Lung (tissue), 12 donors: ENCODE measurements around the gene RAP1GDS1. TPM values are rescaled to one million over a fixed set of nuclear protein-coding genes. Genes with fewer than 3 reads are reported as not detected.

ENCODE experiments used
- ATAC-seq: fragments of 200-7000 bp; cut with Tn5 transposase; one replicate; pipeline ENCODE4 v1.9.1; 2020; ENCODE audit warnings: moderate number of reproducible peaks; ENCODE audit not compliant: insufficient read depth, low FRiP score
- DNase-seq, 3 donors: peaks; one replicate each; pipeline ENCODE4 v3.0.0-alpha.2; 2013 to 2017
- H3K27ac ChIP-seq, 2 donors: one replicate each; pipeline ENCODE4 v1.5.1; 2013; ENCODE audit warnings: mild to moderate bottlenecking in 2 of 2, moderate library complexity in 2 of 2, control low read depth in 1 of 2, inconsistent platforms in 1 of 2, low read depth in 1 of 2, low read length in 1 of 2
- H3K27me3 ChIP-seq, 3 donors: one replicate each; pipeline ENCODE4 v1.5.1; 2013; ENCODE audit warnings: low read length in 2 of 3; ENCODE audit not compliant: control insufficient read depth in 3 of 3, insufficient read depth in 3 of 3
- H3K36me3 ChIP-seq, 4 donors: one replicate each; pipeline ENCODE4 v1.5.1; 2013; ENCODE audit warnings: low read length in 4 of 4, mild to moderate bottlenecking in 1 of 4, moderate library complexity in 1 of 4; ENCODE audit not compliant: control insufficient read depth in 4 of 4, insufficient read depth in 4 of 4
- H3K4me1 ChIP-seq, 5 donors: one replicate each; pipeline ENCODE4 v1.5.1; 2013; ENCODE audit warnings: low read length in 5 of 5, mild to moderate bottlenecking in 2 of 5, moderate library complexity in 1 of 5; ENCODE audit not compliant: control insufficient read depth in 5 of 5, insufficient read depth in 5 of 5
- H3K4me3 ChIP-seq: one replicate; pipeline ENCODE4 v1.5.1; 2013; ENCODE audit warnings: mild to moderate bottlenecking, control low read depth, moderate library complexity
- H3K9ac ChIP-seq, 2 donors: one replicate each; pipeline ENCODE4 v1.5.1; 2013; ENCODE audit warnings: low read length in 2 of 2, control low read depth in 1 of 2; ENCODE audit not compliant: insufficient read depth in 1 of 2
- H3K9me3 ChIP-seq, 4 donors: one replicate each; pipeline ENCODE4 v1.5.1; 2013; ENCODE audit warnings: low read length in 3 of 4, mild to moderate bottlenecking in 1 of 4, moderate library complexity in 1 of 4; ENCODE audit not compliant: control insufficient read depth in 4 of 4, insufficient read depth in 3 of 4
- WGBS, 2 donors: extraction: QIAGEN DNeasy Blood & Tissue Kit; methylation state at CpG; one replicate each; pipeline ENCODE4 v1.1.7; 2013; 5-methylcytosine and 5-hydroxymethylcytosine counted together
- polyA plus RNA-seq, 2 donors: library from polyadenylated mRNA; stranded (reverse); fragments of 200-250 nt; gene quantifications; one replicate each; pipeline ENCODE4 v1.2.1, GENCODE V29; 2013
- total RNA-seq, 2 donors: library from RNA; depleted of rRNA in 1 of 2; stranded (reverse); fragments of >200 nt in 1 of 2; gene quantifications; one replicate each; pipeline ENCODE4 v1.2.1, GENCODE V29; 2014 to 2021
- TF ChIP-seq, protein P1 (sequence below): IDR thresholded peaks from 2 replicates; pipeline ENCODE4 v1.5.1; 2012; ENCODE audit warnings: mild to moderate bottlenecking; ENCODE audit errors: control extremely low read depth, extremely low read depth
- donor health status: control.
- donor health status: control.
- donor health status: Bipolar disorder and iron deficiency.
- donor health status: healthy.
- donor health status: DM: yes; HTN: yes; CAD: no.

RAP1GDS1 gene
- total and polyA plus RNA-seq, 4 donors = 12.3 to 41.6 (median 26.5) TPM

DNA sequence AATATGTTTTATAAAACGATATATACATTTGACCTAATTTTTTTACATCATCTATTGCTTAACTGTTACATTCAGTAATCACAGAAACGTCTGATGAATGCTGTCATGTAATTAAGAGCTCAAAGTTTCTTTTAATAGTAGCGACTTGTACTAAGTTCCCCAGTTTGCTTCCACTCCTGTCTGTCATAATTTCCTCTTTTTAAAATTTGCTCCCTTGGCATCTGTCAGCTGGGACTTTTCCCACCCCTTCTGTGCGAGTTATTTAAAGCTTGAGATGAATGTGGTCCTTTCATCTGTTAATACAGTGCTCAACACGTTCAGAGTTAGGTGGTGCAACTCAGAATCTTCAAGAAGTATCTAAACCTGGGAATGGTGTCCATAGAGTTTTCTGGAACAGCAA, 1.2 kb downstream of the RAP1GDS1 start:
- H3K4me3 ChIP-seq = no peak overlapping the region
- DNase-seq (peak in 1 of 3 donors; percentile 22), ATAC-seq (no peak)
- 1 to 9% methylated on average over 5 of the region's 5 CpGs for WGBS, 2 donors
- TF ChIP-seq, protein P1, sequence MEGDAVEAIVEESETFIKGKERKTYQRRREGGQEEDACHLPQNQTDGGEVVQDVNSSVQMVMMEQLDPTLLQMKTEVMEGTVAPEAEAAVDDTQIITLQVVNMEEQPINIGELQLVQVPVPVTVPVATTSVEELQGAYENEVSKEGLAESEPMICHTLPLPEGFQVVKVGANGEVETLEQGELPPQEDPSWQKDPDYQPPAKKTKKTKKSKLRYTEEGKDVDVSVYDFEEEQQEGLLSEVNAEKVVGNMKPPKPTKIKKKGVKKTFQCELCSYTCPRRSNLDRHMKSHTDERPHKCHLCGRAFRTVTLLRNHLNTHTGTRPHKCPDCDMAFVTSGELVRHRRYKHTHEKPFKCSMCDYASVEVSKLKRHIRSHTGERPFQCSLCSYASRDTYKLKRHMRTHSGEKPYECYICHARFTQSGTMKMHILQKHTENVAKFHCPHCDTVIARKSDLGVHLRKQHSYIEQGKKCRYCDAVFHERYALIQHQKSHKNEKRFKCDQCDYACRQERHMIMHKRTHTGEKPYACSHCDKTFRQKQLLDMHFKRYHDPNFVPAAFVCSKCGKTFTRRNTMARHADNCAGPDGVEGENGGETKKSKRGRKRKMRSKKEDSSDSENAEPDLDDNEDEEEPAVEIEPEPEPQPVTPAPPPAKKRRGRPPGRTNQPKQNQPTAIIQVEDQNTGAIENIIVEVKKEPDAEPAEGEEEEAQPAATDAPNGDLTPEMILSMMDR = no peak
- H3K27ac ChIP-seq = peak overlapping the region in 1 of 2 donors; percentile 89
- peaks cover 0 to 17% (median 9%) of the 10 kb centered on the region in 5 donors for H3K4me1 ChIP-seq
- H3K27me3 ChIP-seq = no peaks in the 10 kb centered on the region
- no peaks in the 10 kb centered on the region for H3K9me3 ChIP-seq
- H3K36me3 ChIP-seq = peaks cover 0 to 2% (median 0%) of the 10 kb centered on the region in 4 donors
- peak overlapping the region in 1 of 2 donors; percentile 81 for H3K9ac ChIP-seq

- no peak for ATAC-seq
- Histone ChIP-seq H3K27ac (no peak overlapping the region), H3K4me1 (peaks cover 0 to 5% (median 2%) of the 10 kb centered on the region in 5 donors), H3K36me3 (peaks cover 0 to 3% (median under 1%) of the 10 kb centered on the region in 4 donors), H3K4me3 (no peak overlapping the region), H3K9ac (no peak overlapping the region), H3K9me3 (no peaks in the 10 kb centered on the region), H3K27me3 (no peaks in the 10 kb centered on the region)
- TF ChIP-seq, protein P1 = no peak
- 99% methylated on average over 2 of the region's 2 CpGs for WGBS, 2 donors
- DNase-seq = no peak
Measured at GRCh38 chr4:98267498-98267897, 6.3 kb downstream of the RAP1GDS1 start.

DNA sequence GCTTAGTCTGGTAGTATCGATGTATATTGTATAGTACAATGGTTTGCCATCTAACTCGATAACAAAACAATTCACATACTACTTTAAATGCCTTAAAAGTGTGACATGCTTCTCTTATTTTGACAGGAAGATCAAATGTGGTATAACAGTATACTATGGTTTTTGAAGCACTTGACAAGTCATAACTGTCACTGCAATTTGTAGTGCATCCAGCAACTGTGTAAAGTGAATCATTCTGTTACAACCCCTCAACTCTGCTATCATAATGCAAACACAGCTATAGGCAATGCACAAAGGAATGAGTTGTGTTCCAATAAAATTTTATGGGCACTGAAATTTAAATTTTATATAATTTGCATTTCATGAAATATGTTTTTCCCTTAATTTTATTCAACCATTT, 14.0 kb downstream of the RAP1GDS1 start:
- DNase-seq (no peak), ATAC-seq (no peak)
- WGBS, 2 donors = 85 to 93% methylated on average over 2 of the region's 2 CpGs
- no peaks in the 10 kb centered on the region for H3K27me3 ChIP-seq
- H3K4me1 ChIP-seq = no peaks in the 10 kb centered on the region
- H3K9me3 ChIP-seq = no peaks in the 10 kb centered on the region
- no peak overlapping the region for H3K27ac ChIP-seq
- H3K9ac ChIP-seq = no peak overlapping the region
- H3K36me3 ChIP-seq = peaks cover 0 to 6% (median 0%) of the 10 kb centered on the region in 4 donors
- TF ChIP-seq, protein P1 = no peak
- no peak overlapping the region for H3K4me3 ChIP-seq
